HEK293T (cell line): ENCODE measurements around the gene DIABLO.

ENCODE experiments used
- CTCF ChIA-PET: fragments of 350-600 bp; formaldehyde crosslinking; extraction: SDS; loops from one replicate; lab custom pipeline; 2021; ENCODE audit warnings: antibody characterized with exemption, inconsistent platforms; lab: Yijun Ruan, JAX
- POLR2A ChIA-PET: fragments of 350-600 bp; formaldehyde crosslinking; extraction: SDS; loops from one replicate; lab custom pipeline; 2020; ENCODE audit warnings: antibody characterized with exemption, inconsistent platforms; lab: Yijun Ruan, JAX
- DNase-seq: peaks from one replicate; pipeline ENCODE4 v3.0.0; 2012; ENCODE audit warnings: mixed read lengths; ENCODE audit errors: extremely low spot score
- ARNT ChIP-seq: fragments of 450-650 bp; IDR thresholded peaks from 2 replicates; pipeline ENCODE4 v1.6.1; 2017; ENCODE audit warnings: mild to moderate bottlenecking
- BHLHE40 ChIP-seq: fragments of 450-650 bp; IDR thresholded peaks from 2 replicates; pipeline ENCODE4 v1.6.1; 2016; ENCODE audit warnings: mild to moderate bottlenecking, moderate library complexity, borderline replicate concordance
- CTBP1 ChIP-seq: fragments of 450-650 bp; IDR thresholded peaks from 2 replicates; pipeline ENCODE4 v1.6.1; 2016; ENCODE audit warnings: borderline replicate concordance
- ELF4 ChIP-seq: fragments of 450-650 bp; IDR thresholded peaks from 2 replicates; pipeline ENCODE4 v1.6.1; 2017; ENCODE audit warnings: antibody characterized with exemption
- FOXA1 ChIP-seq: fragments of 450-650 bp; IDR thresholded peaks from 2 replicates; pipeline ENCODE4 v1.6.1; 2016; ENCODE audit warnings: mild to moderate bottlenecking
- FOXK2 ChIP-seq: fragments of 450-650 bp; IDR thresholded peaks from 2 replicates; pipeline ENCODE4 v1.6.1; 2016; ENCODE audit warnings: mild to moderate bottlenecking
- FOXM1 ChIP-seq: fragments of 450-650 bp; IDR thresholded peaks from 2 replicates; pipeline ENCODE4 v1.6.1; 2017; ENCODE audit warnings: mild to moderate bottlenecking, borderline replicate concordance
- HDGF ChIP-seq: fragments of 450-650 bp; IDR thresholded peaks from 2 replicates; pipeline ENCODE4 v1.6.1; 2017; ENCODE audit warnings: antibody characterized with exemption, borderline replicate concordance
- L3MBTL2 ChIP-seq: fragments of 450-650 bp; conservative IDR thresholded peaks from 2 replicates; pipeline ENCODE4 v1.6.1; 2016; ENCODE audit warnings: mild to moderate bottlenecking
- LEF1 ChIP-seq: fragments of 450-650 bp; IDR thresholded peaks from 2 replicates; pipeline ENCODE4 v1.6.1; 2017; ENCODE audit warnings: mild to moderate bottlenecking, borderline replicate concordance
- NFRKB ChIP-seq: fragments of 450-650 bp; IDR thresholded peaks from 2 replicates; pipeline ENCODE4 v1.6.1; 2016; ENCODE audit warnings: mild to moderate bottlenecking, moderate library complexity
- PKNOX1 ChIP-seq: fragments of 450-650 bp; IDR thresholded peaks from 2 replicates; pipeline ENCODE4 v1.6.1; 2016
- SP1 ChIP-seq: fragments of 450-650 bp; IDR thresholded peaks from 2 replicates; pipeline ENCODE4 v1.6.1; 2017
- SUZ12 ChIP-seq: fragments of 450-650 bp; IDR thresholded peaks from 2 replicates; pipeline ENCODE4 v1.6.1; 2016; ENCODE audit warnings: mild to moderate bottlenecking
- TARDBP ChIP-seq: fragments of 450-650 bp; IDR thresholded peaks from 2 replicates; pipeline ENCODE4 v1.6.1; 2016
- ZNF384 ChIP-seq: fragments of 450-650 bp; IDR thresholded peaks from 2 replicates; pipeline ENCODE4 v1.6.1; 2016

Gene DIABLO

GRCh38 chr12:122250536-122250935, 24.7 kb upstream of the DIABLO start:
- ChIA-PET POLR2A (no interaction called here), CTCF (no interaction called here)
- no peak for DNase-seq
- no peak for TF ChIP-seq LEF1
- TF ChIP-seq SUZ12 = no peak
- TF ChIP-seq CTBP1 = no peak
- TF ChIP-seq L3MBTL2 = no peak
- no peak for TF ChIP-seq ELF4
- no peak for TF ChIP-seq FOXA1
- no peak for TF ChIP-seq HDGF
- TF ChIP-seq PKNOX1 = no peak
- TF ChIP-seq BHLHE40 = no peak
- TF ChIP-seq FOXK2 = no peak
- no peak for TF ChIP-seq ZNF384
- no peak for TF ChIP-seq NFRKB
- no peak for TF ChIP-seq FOXM1
- no peak for TF ChIP-seq SP1
- TF ChIP-seq ARNT = no peak
- no peak for TF ChIP-seq TARDBP

- POLR2A ChIA-PET = no interaction called here
- CTCF ChIA-PET = no interaction called here
Observed at GRCh38 chr12:122250047-122250446, 24.2 kb upstream of the DIABLO start.

GRCh38 chr12:122245553-122245952, 19.7 kb upstream of the DIABLO start:
- ChIA-PET CTCF (no interaction called here), POLR2A (no interaction called here)
- no peak for DNase-seq
- TF ChIP-seq LEF1 = no peak

More at GRCh38 chr12:122250047-122250446, 24.2 kb upstream of the DIABLO start:
- no peak for DNase-seq
- TF ChIP-seq ELF4 (no peak), SP1 (no peak), FOXA1 (no peak), PKNOX1 (no peak), HDGF (no peak), CTBP1 (no peak), FOXM1 (no peak), ARNT (no peak), SUZ12 (no peak), LEF1 (no peak), L3MBTL2 (no peak), FOXK2 (no peak), BHLHE40 (no peak)

- TF ChIP-seq FOXM1 = no peak
- no peak for TF ChIP-seq HDGF
- no peak for TF ChIP-seq FOXA1
- no peak for TF ChIP-seq BHLHE40
- CTCF ChIA-PET = no interaction called here
- POLR2A ChIA-PET = no interaction called here
- no peak for DNase-seq
Observed at GRCh38 chr12:122244565-122245371, 18.9 kb upstream of the DIABLO start.

- no peak for DNase-seq
- CTCF ChIA-PET = no interaction called here
- POLR2A ChIA-PET = no interaction called here
- TF ChIP-seq BHLHE40 = no peak
- TF ChIP-seq FOXM1 = no peak
- TF ChIP-seq PKNOX1 = no peak
- no peak for TF ChIP-seq L3MBTL2
- no peak for TF ChIP-seq ELF4
- no peak for TF ChIP-seq FOXA1
- no peak for TF ChIP-seq ZNF384
Observed at GRCh38 chr12:122243965-122244364, 18.1 kb upstream of the DIABLO start.

- CTCF ChIA-PET = no interaction called here
- no peak for TF ChIP-seq ARNT
- TF ChIP-seq FOXM1 = no peak
- TF ChIP-seq NFRKB = no peak
- no peak for TF ChIP-seq BHLHE40
- no peak for TF ChIP-seq CTBP1
- no peak for TF ChIP-seq SUZ12
- TF ChIP-seq TARDBP = no peak
- TF ChIP-seq HDGF = no peak
- no peak for TF ChIP-seq L3MBTL2
- TF ChIP-seq PKNOX1 = no peak
- POLR2A ChIA-PET = no interaction called here
- DNase-seq = no peak
Observed at GRCh38 chr12:122238861-122239260, 13.0 kb upstream of the DIABLO start.
